ENCODE measurements around the gene IRF9. TPM values are rescaled to one million over a fixed set of nuclear protein-coding genes. Genes with fewer than 3 reads are reported as not detected.

The IRF9 gene
- total and polyA plus RNA-seq, 8 donors = 1.4 to 143 (median 78.2) TPM

GRCh38 chr14:24117179-24117578, 43.9 kb upstream of the IRF9 start:
- H3K4me1 ChIP-seq = peaks cover 19 to 29% (median 28%) of the 10 kb centered on the region in 4 donors
- no peak overlapping the region for H3K27ac ChIP-seq
- no peaks in the 10 kb centered on the region for H3K9me3 ChIP-seq
- 52 to 88% (median 70%) methylated on average over 6 of the region's 6 CpGs for WGBS, 5 donors
- no peak overlapping the region for H3K4me3 ChIP-seq
- peaks cover 41 to 53% (median 52%) of the 10 kb centered on the region in 4 donors for H3K36me3 ChIP-seq
- no peak for TF ChIP-seq POLR2A (IDR thresholded peaks at IDR 0.05)
- TF ChIP-seq EP300 (IDR thresholded peaks at IDR 0.05) = no peak
- TF ChIP-seq POLR2AphosphoS5 (IDR thresholded peaks at IDR 0.05) = no peak
- no peak for TF ChIP-seq CTCF (IDR thresholded peaks at IDR 0.05)
- H3K27me3 ChIP-seq = no peaks in the 10 kb centered on the region
- no peak for DNase-seq
- intact Hi-C loops (cut with DNase I; ENCODE audit: low total_unique reads) = no loop called here

- intact Hi-C loops (cut with DNase I; ENCODE audit: low total_unique reads) = no loop called here
- peaks cover 65 to 78% (median 77%) of the 10 kb centered on the region in 4 donors for H3K36me3 ChIP-seq
- H3K27ac ChIP-seq = no peak overlapping the region
- H3K4me3 ChIP-seq = no peak overlapping the region
- WGBS, 5 donors = 93 to 99% (median 99%) methylated on average over 6 of the region's 6 CpGs
- no peak for TF ChIP-seq CTCF (IDR thresholded peaks at IDR 0.05)
- TF ChIP-seq POLR2A (IDR thresholded peaks at IDR 0.05) = no peak
- TF ChIP-seq POLR2AphosphoS5 (IDR thresholded peaks at IDR 0.05) = no peak
- no peak for TF ChIP-seq EP300 (IDR thresholded peaks at IDR 0.05)
- DNase-seq = no peak
- H3K4me1 ChIP-seq = peaks cover 14 to 24% (median 22%) of the 10 kb centered on the region in 4 donors
- H3K9me3 ChIP-seq = no peaks in the 10 kb centered on the region
- no peaks in the 10 kb centered on the region for H3K27me3 ChIP-seq
Observed at GRCh38 chr14:24119691-24120090, 41.4 kb upstream of the IRF9 start.

GRCh38 chr14:24121210-24121609, 39.9 kb upstream of the IRF9 start:
- no peaks in the 10 kb centered on the region for H3K9me3 ChIP-seq
- no peak overlapping the region for H3K4me3 ChIP-seq
- peaks cover 65 to 81% (median 79%) of the 10 kb centered on the region in 4 donors for H3K36me3 ChIP-seq
- no peak overlapping the region for H3K27ac ChIP-seq
- DNase-seq = no peak
- intact Hi-C loops (cut with DNase I; ENCODE audit: low total_unique reads) = no loop called here
- peaks cover 8 to 14% (median 13%) of the 10 kb centered on the region in 4 donors for H3K4me1 ChIP-seq
- no peaks in the 10 kb centered on the region for H3K27me3 ChIP-seq
- TF ChIP-seq POLR2A (IDR thresholded peaks at IDR 0.05) = no peak
- no peak for TF ChIP-seq POLR2AphosphoS5 (IDR thresholded peaks at IDR 0.05)
- no peak for TF ChIP-seq CTCF (IDR thresholded peaks at IDR 0.05)
- TF ChIP-seq EP300 (IDR thresholded peaks at IDR 0.05) = no peak
- WGBS, 5 donors = 91 to 100% (median 96%) methylated on average over 6 to 8 of the region's 8 CpGs

- no peak for DNase-seq
- Histone ChIP-seq H3K36me3 (peaks cover 65 to 78% (median 75%) of the 10 kb centered on the region in 4 donors), H3K9me3 (no peaks in the 10 kb centered on the region), H3K27ac (no peak overlapping the region), H3K4me3 (no peak overlapping the region), H3K27me3 (no peaks in the 10 kb centered on the region), H3K4me1 (peaks cover 0 to 2% (median under 1%) of the 10 kb centered on the region in 4 donors)
- intact Hi-C loops (cut with DNase I; ENCODE audit: low total_unique reads) = no loop called here
- no peak for TF ChIP-seq EP300 (IDR thresholded peaks at IDR 0.05)
- no peak for TF ChIP-seq POLR2AphosphoS5 (IDR thresholded peaks at IDR 0.05)
- no peak for TF ChIP-seq POLR2A (IDR thresholded peaks at IDR 0.05)
- TF ChIP-seq CTCF (IDR thresholded peaks at IDR 0.05) = no peak
- WGBS, 5 donors = 92 to 100% (median 96%) methylated on average over 4 of the region's 4 CpGs
Observed at GRCh38 chr14:24122416-24122815, 38.6 kb upstream of the IRF9 start.

Measured in stomach (tissue), 9 donors.